ENCODE results near the gene SRD5A1. TPM values are rescaled to one million over a fixed set of nuclear protein-coding genes. Genes with fewer than 3 reads are reported as not detected.
"Not testable (repeated sequence)": the region's sequence is repeated elsewhere in the genome, so short reads cannot be mapped to it uniquely, and the experiment has no call there.

SRD5A1 gene
- total RNA-seq, 1 donor = 8.8 TPM

GRCh38 chr5:6623228-6623627 is 10.0 kb upstream of the SRD5A1 start:
- no peaks in the 10 kb centered on the region for H3K4me1 ChIP-seq (ENCODE audit: insufficient read depth, low read length)
- no peaks in the 10 kb centered on the region for H3K9me3 ChIP-seq (ENCODE audit: low read depth, low read length)

GRCh38 chr5:6623941-6624340 is 9.3 kb upstream of the SRD5A1 start:
- H3K4me1 ChIP-seq (ENCODE audit: insufficient read depth, low read length) = no peaks in the 10 kb centered on the region
- no peaks in the 10 kb centered on the region for H3K27me3 ChIP-seq (ENCODE audit: insufficient read depth, low read length)
- H3K9me3 ChIP-seq (ENCODE audit: low read depth, low read length) = no peaks in the 10 kb centered on the region
- H3K4me3 ChIP-seq (ENCODE audit: low read length) = no peak overlapping the region

More at GRCh38 chr5:6623228-6623627, 10.0 kb upstream of the SRD5A1 start:
- Histone ChIP-seq H3K4me3 (ENCODE audit: low read length) (no peak overlapping the region), H3K27me3 (ENCODE audit: insufficient read depth, low read length) (no peaks in the 10 kb centered on the region)

GRCh38 chr5:6626508-6626907 is 6.7 kb upstream of the SRD5A1 start:
- H3K4me1 ChIP-seq (ENCODE audit: insufficient read depth, low read length) = peaks cover 6% of the 10 kb centered on the region
- no peaks in the 10 kb centered on the region for H3K9me3 ChIP-seq (ENCODE audit: low read depth, low read length)
- H3K4me3 ChIP-seq (ENCODE audit: low read length) = no peak overlapping the region
- no peaks in the 10 kb centered on the region for H3K27me3 ChIP-seq (ENCODE audit: insufficient read depth, low read length)

GRCh38 chr5:6631441-6631840 is 1.8 kb upstream of the SRD5A1 start:
- peaks cover 37% of the 10 kb centered on the region for H3K4me1 ChIP-seq (ENCODE audit: insufficient read depth, low read length)
- H3K4me3 ChIP-seq (ENCODE audit: low read length) = no peak overlapping the region
- H3K9me3 ChIP-seq (ENCODE audit: low read depth, low read length) = no peaks in the 10 kb centered on the region
- H3K27me3 ChIP-seq (ENCODE audit: insufficient read depth, low read length) = no peaks in the 10 kb centered on the region

- no peaks in the 10 kb centered on the region for H3K27me3 ChIP-seq (ENCODE audit: insufficient read depth, low read length)
- no peaks in the 10 kb centered on the region for H3K9me3 ChIP-seq (ENCODE audit: low read depth, low read length)
- peak overlapping the region; percentile 84 for H3K4me3 ChIP-seq (ENCODE audit: low read length)
- peaks cover 39% of the 10 kb centered on the region for H3K4me1 ChIP-seq (ENCODE audit: insufficient read depth, low read length)
These were observed 834 bp upstream of the SRD5A1 start for GRCh38 chr5:6632324-6632887.

GRCh38 chr5:6633469-6634245 is 417 bp downstream of the SRD5A1 start:
- Histone ChIP-seq H3K4me3 (ENCODE audit: low read length) (peak overlapping the region; percentile 84), H3K4me1 (ENCODE audit: insufficient read depth, low read length) (peaks cover 52% of the 10 kb centered on the region), H3K9me3 (ENCODE audit: low read depth, low read length) (no peaks in the 10 kb centered on the region), H3K27me3 (ENCODE audit: insufficient read depth, low read length) (no peaks in the 10 kb centered on the region)

GRCh38 chr5:6634306-6634705 is 1.1 kb downstream of the SRD5A1 start:
- Histone ChIP-seq H3K4me1 (ENCODE audit: insufficient read depth, low read length) (peaks cover 58% of the 10 kb centered on the region), H3K4me3 (ENCODE audit: low read length) (peak overlapping the region; percentile 84), H3K27me3 (ENCODE audit: insufficient read depth, low read length) (no peaks in the 10 kb centered on the region), H3K9me3 (ENCODE audit: low read depth, low read length) (no peaks in the 10 kb centered on the region)

GRCh38 chr5:6634788-6635430 is 1.7 kb downstream of the SRD5A1 start:
- Histone ChIP-seq H3K4me1 (ENCODE audit: insufficient read depth, low read length) (peaks cover 59% of the 10 kb centered on the region), H3K4me3 (ENCODE audit: low read length) (no peak overlapping the region), H3K27me3 (ENCODE audit: insufficient read depth, low read length) (no peaks in the 10 kb centered on the region), H3K9me3 (ENCODE audit: low read depth, low read length) (no peaks in the 10 kb centered on the region)

GRCh38 chr5:6636293-6636692 is 3.1 kb downstream of the SRD5A1 start:
- H3K4me1 ChIP-seq (ENCODE audit: insufficient read depth, low read length) = peaks cover 55% of the 10 kb centered on the region
- no peak overlapping the region for H3K4me3 ChIP-seq (ENCODE audit: low read length)
- no peaks in the 10 kb centered on the region for H3K27me3 ChIP-seq (ENCODE audit: insufficient read depth, low read length)
- no peaks in the 10 kb centered on the region for H3K9me3 ChIP-seq (ENCODE audit: low read depth, low read length)

- Histone ChIP-seq H3K4me1 (ENCODE audit: insufficient read depth, low read length) (peaks cover 48% of the 10 kb centered on the region), H3K9me3 (ENCODE audit: low read depth, low read length) (no peaks in the 10 kb centered on the region), H3K27me3 (ENCODE audit: insufficient read depth, low read length) (no peaks in the 10 kb centered on the region), H3K4me3 (ENCODE audit: low read length) (no peak overlapping the region)
These were observed 3.8 kb downstream of the SRD5A1 start for GRCh38 chr5:6637022-6637421.

GRCh38 chr5:6637590-6637989 is 4.3 kb downstream of the SRD5A1 start:
- H3K27me3 ChIP-seq (ENCODE audit: insufficient read depth, low read length) = no peaks in the 10 kb centered on the region
- H3K4me1 ChIP-seq (ENCODE audit: insufficient read depth, low read length) = peaks cover 43% of the 10 kb centered on the region
- H3K4me3 ChIP-seq (ENCODE audit: low read length) = no peak overlapping the region
- no peaks in the 10 kb centered on the region for H3K9me3 ChIP-seq (ENCODE audit: low read depth, low read length)

- no peak overlapping the region for H3K4me3 ChIP-seq (ENCODE audit: low read length)
- peaks cover 43% of the 10 kb centered on the region for H3K4me1 ChIP-seq (ENCODE audit: insufficient read depth, low read length)
- H3K27me3 ChIP-seq (ENCODE audit: insufficient read depth, low read length) = no peaks in the 10 kb centered on the region
- H3K9me3 ChIP-seq (ENCODE audit: low read depth, low read length) = no peaks in the 10 kb centered on the region
These were observed 5.0 kb downstream of the SRD5A1 start for GRCh38 chr5:6638236-6638635.

- no peak overlapping the region for H3K4me3 ChIP-seq (ENCODE audit: low read length)
- no peaks in the 10 kb centered on the region for H3K9me3 ChIP-seq (ENCODE audit: low read depth, low read length)
- H3K27me3 ChIP-seq (ENCODE audit: insufficient read depth, low read length) = no peaks in the 10 kb centered on the region
- peaks cover 46% of the 10 kb centered on the region for H3K4me1 ChIP-seq (ENCODE audit: insufficient read depth, low read length)
These were observed 9.4 kb downstream of the SRD5A1 start for GRCh38 chr5:6642655-6643054.

- no peaks in the 10 kb centered on the region for H3K9me3 ChIP-seq (ENCODE audit: low read depth, low read length)
- no peaks in the 10 kb centered on the region for H3K27me3 ChIP-seq (ENCODE audit: insufficient read depth, low read length)
- no peak overlapping the region for H3K4me3 ChIP-seq (ENCODE audit: low read length)
- peaks cover 40% of the 10 kb centered on the region for H3K4me1 ChIP-seq (ENCODE audit: insufficient read depth, low read length)
These were observed 11.6 kb downstream of the SRD5A1 start for GRCh38 chr5:6644794-6645241.

- peaks cover 43% of the 10 kb centered on the region for H3K4me1 ChIP-seq (ENCODE audit: insufficient read depth, low read length)
- H3K9me3 ChIP-seq (ENCODE audit: low read depth, low read length); H3K27me3 ChIP-seq (ENCODE audit: insufficient read depth, low read length); H3K4me3 ChIP-seq (ENCODE audit: low read length): not testable (repeated sequence)
These were observed 12.5 kb downstream of the SRD5A1 start for GRCh38 chr5:6645571-6646362.

All from mononuclear cell (primary cell).